GM18951 (cell line): ENCODE measurements around the gene SMIM35.

ENCODE experiments used
- POLR2A ChIP-seq: IDR thresholded peaks from 4 replicates; pipeline ENCODE4 v1.6.1; 2011; ENCODE audit warnings: mild to moderate bottlenecking; ENCODE audit not compliant: insufficient read length, insufficient read depth; ENCODE audit errors: extremely low read depth
- in situ Hi-C: fragments of 300-500 bp; cut with MboI; formaldehyde crosslinking; loops from one replicate; pipeline ENCODE4 v1.12.0; 2022; ENCODE audit warnings: low sequenced_read_pairs, mixed read lengths, inconsistent platforms; ENCODE audit not compliant: unreplicated experiment

Gene SMIM35

GRCh38 chr11:118054712-118055640 lies 31.8 kb downstream of the SMIM35 start:
- in situ Hi-C loops, result loop anchor here (5.0 kb wide), 1 partner anchor 108 kb away; no protein-coding TSS in a partner anchor
- no peak for TF ChIP-seq POLR2A

- in situ Hi-C loops, result loop anchor here (5.0 kb wide), 1 partner anchor 105 kb away; no protein-coding TSS in a partner anchor
- no peak for TF ChIP-seq POLR2A
Observed at GRCh38 chr11:118052581-118053206, 34.1 kb downstream of the SMIM35 start.

DNA sequence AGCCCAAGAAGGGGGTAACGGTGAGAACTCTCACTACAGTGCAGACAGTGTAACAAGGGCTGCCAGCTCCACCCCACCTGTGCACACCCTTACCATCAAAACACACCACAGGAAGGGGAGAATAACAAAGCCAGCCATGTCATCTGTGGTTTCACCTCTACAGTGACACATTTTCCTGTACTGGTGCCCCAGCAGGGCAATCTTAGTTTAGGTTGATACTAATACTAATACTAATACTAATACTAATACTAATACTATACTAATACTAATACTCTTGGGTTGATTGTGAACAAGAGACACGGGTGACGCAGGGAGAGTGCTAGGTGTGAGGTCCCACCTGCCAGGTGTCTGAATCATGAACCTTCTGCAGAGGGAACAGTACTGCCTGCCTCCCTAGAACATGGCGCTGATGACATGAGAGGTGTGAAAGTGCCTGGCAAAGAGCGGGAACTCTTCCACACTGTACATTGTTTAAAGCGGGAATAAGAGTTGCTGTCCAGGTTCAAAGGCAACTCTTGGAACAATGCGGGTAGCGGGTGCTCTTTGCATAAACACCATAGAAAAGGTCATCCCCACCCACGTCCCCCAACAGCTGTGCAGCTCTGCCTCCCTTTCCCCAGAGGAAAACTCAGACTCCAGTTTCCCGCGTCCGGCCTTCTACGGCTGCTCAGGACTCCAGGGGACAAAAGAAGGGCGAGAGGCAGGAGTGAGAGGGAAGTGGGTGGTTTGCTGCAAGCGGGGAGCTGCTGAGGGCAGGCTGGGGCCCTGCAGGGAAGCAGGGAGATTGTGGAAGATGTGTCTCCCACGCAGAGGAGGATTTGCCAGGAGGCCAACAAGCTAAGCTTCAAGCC lies 34.9 kb downstream of the SMIM35 start:
- TF ChIP-seq POLR2A, result no peak
- in situ Hi-C loops, result loop anchor here (5.0 kb wide), 1 partner anchor 105 kb away; no protein-coding TSS in a partner anchor

GRCh38 chr11:118051136-118051610 lies 35.6 kb downstream of the SMIM35 start:
- TF ChIP-seq POLR2A, result no peak
- in situ Hi-C loops, result loop anchor here (5.0 kb wide), 1 partner anchor 104 kb away; no protein-coding TSS in a partner anchor

DNA sequence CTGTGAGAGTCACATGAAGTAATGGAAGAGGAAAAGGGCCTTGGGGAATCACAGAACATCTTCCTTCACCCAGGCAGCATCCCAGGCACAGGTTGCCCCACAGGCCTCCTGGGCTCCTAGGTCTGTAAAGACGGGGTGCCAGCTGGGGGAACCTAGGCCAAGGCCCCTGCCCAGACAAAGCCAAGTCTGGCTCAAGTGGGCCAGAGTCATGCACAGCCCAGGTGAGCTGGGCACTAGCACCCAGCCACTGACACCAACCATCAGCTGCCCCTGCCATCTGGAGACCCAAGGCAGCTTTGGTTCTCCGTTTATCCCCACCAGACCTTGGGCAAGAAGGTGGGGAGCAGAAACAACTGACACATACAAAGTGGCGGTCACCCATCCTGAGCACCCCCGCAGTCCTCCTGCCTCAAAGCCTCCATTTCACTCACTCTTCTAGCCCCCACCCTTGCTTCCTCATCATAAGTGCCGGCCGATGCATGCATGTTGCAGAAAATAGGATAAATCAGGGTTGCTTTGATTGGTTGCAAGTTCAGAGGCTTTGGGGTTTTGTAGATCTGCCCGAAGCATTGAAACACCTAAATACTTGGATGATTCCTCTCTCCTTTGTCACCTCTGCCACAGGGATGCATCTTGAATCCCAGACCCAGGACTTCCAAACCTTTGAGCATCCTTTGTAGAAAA lies 36.4 kb downstream of the SMIM35 start:
- in situ Hi-C loops, result loop anchor here (5.0 kb wide), 1 partner anchor 103 kb away; no protein-coding TSS in a partner anchor
- no peak for TF ChIP-seq POLR2A

DNA sequence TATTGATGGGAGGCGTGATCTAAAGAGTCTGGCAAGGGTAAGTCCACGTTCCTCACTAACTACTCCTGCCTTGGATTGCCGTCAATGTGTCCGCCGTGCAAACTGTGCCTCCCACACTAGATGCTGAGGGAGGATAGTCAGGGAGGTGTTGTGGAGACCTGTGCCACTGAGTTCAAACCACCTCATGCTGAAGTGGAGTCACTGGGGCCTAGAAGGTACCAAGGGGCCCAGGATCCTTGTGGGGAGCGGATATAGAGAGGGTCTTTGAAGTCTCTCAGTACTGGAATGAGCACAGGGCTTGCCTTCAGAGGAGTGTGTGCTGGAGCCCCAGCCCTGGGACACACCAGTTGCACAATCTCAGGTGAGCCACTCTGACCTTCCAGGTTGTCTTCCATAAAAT lies 37.0 kb downstream of the SMIM35 start:
- no peak for TF ChIP-seq POLR2A
- in situ Hi-C loops, result loop anchor here (5.0 kb wide), 2 partner anchors 102 to 207 kb away; no protein-coding TSS in a partner anchor

DNA sequence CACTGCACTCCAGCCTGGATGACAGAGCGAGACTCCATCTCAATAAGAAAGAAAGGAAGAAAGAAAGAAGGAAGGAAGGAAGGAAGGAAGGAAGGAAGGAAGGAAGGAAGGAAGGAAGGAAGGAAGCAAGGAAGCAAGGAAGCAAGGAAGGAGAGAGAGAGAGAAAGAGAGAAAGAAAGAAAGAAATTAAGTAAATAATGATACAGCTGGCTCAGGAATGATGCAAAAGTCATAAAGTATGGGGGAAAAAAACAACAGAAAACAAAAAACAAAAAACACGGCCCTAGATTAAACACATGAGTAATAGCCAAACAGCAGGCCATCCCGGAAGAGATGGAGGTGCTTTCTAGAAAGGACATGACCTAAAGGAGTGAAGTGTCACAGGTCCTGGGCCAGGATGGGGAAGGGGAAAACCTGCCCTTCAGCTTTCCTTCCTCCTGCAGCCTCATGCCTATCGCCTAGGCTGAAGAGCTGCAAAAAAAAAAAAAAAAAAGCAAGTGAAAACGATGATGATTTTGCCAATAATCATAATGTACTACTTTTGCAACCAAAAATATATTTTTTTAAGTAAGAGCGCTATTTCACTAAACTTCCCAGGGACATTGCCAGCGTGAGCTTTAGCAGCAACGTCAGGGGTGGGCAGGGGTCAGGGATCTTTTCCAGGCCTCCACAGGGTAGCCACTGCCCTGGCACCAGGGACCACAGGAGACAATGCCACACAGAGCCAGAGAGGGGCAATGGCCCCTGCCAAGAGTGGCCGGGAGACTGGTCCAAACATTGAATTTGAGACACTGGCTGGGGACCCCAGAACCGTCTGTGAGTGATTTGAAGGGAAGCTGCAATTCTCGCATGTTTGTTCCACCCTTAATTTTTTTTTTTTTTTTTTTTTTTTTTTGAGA lies 38.0 kb downstream of the SMIM35 start:
- in situ Hi-C loops, result loop anchor here (5.0 kb wide), 1 partner anchor 206 kb away; no protein-coding TSS in a partner anchor
- no peak for TF ChIP-seq POLR2A

GRCh38 chr11:118047749-118048148 lies 39.0 kb downstream of the SMIM35 start:
- in situ Hi-C loops, result loop anchor here (5.0 kb wide), 1 partner anchor 205 kb away; no protein-coding TSS in a partner anchor
- TF ChIP-seq POLR2A, result no peak

GRCh38 chr11:118046964-118047700 lies 39.6 kb downstream of the SMIM35 start:
- in situ Hi-C loops, result loop anchor here (5.0 kb wide), 1 partner anchor 205 kb away; no protein-coding TSS in a partner anchor
- TF ChIP-seq POLR2A, result no peak
